ENCODE results near the gene ELMO1. TPM values are rescaled to one million over a fixed set of nuclear protein-coding genes. Genes with fewer than 3 reads are reported as not detected.

Gene ELMO1
- total and polyA plus RNA-seq, 11 donors, result 6.9 to 38.6 (median 14.7) TPM

GRCh38 chr7:37442268-37442667 is 6.4 kb downstream of the ELMO1 start:
- 77 to 85% (median 81%) methylated on average over 4 of the region's 4 CpGs for WGBS, 4 donors
- ATAC-seq (no peak), DNase-seq (no peak)
- intact Hi-C loops (cut with DNase I), result loop anchor here in 5 of 10 donors (10.0 kb wide), 5 partner anchors 47 to 227 kb away; no protein-coding TSS in a partner anchor
- TF ChIP-seq CTCF (IDR thresholded peaks at IDR 0.05) (no peak), POLR2A (IDR thresholded peaks at IDR 0.05) (no peak)
- no peaks in the 10 kb centered on the region for H3K9me3 ChIP-seq
- peaks cover 3 to 88% (median 38%) of the 10 kb centered on the region in 12 donors for H3K4me1 ChIP-seq
- no peak overlapping the region for H3K4me3 ChIP-seq
- peak overlapping the region; percentile 57 to 91 (median 81) for H3K27ac ChIP-seq
- peaks cover 0 to 3% (median 0%) of the 10 kb centered on the region in 9 donors for H3K27me3 ChIP-seq
- H3K36me3 ChIP-seq, result no peaks in the 10 kb centered on the region

- Histone ChIP-seq H3K27ac (peak overlapping the region; percentile 57 to 91 (median 81)), H3K4me3 (no peak overlapping the region), H3K27me3 (no peaks in the 10 kb centered on the region), H3K36me3 (no peaks in the 10 kb centered on the region), H3K4me1 (peaks cover 3 to 88% (median 36%) of the 10 kb centered on the region in 12 donors), H3K9me3 (no peaks in the 10 kb centered on the region)
- ATAC-seq (no peak), DNase-seq (no peak)
- TF ChIP-seq POLR2A (IDR thresholded peaks at IDR 0.05), result no peak
- no peak for TF ChIP-seq CTCF (IDR thresholded peaks at IDR 0.05)
- WGBS, 4 donors, result 58 to 70% (median 59%) methylated on average over 3 of the region's 3 CpGs
- intact Hi-C loops (cut with DNase I), result loop anchor here in 6 of 10 donors (2.0 to 10.0 kb wide), 6 partner anchors 47 to 227 kb away; no protein-coding TSS in a partner anchor
Measured at GRCh38 chr7:37441816-37442215, 6.8 kb downstream of the ELMO1 start.

GRCh38 chr7:37441386-37441760 is 7.3 kb downstream of the ELMO1 start:
- intact Hi-C loops (cut with DNase I), result loop anchor here in 6 of 10 donors (2.0 to 10.0 kb wide), 6 partner anchors 47 to 227 kb away; no protein-coding TSS in a partner anchor
- Histone ChIP-seq H3K9me3 (no peaks in the 10 kb centered on the region), H3K36me3 (no peaks in the 10 kb centered on the region), H3K4me3 (peak overlapping the region in 3 of 12 donors; percentile 2 to 11 (median 7)), H3K27ac (peak overlapping the region; percentile 57 to 91 (median 81)), H3K4me1 (peaks cover 3 to 87% (median 34%) of the 10 kb centered on the region in 12 donors), H3K27me3 (no peaks in the 10 kb centered on the region)
- DNase-seq (no peak), ATAC-seq (no peak)
- 55 to 61% (median 59%) methylated on average over 3 of the region's 3 CpGs for WGBS, 4 donors
- TF ChIP-seq POLR2A (IDR thresholded peaks at IDR 0.05) (no peak), CTCF (IDR thresholded peaks at IDR 0.05) (no peak)

- H3K4me1 ChIP-seq, result peaks cover 3 to 82% (median 34%) of the 10 kb centered on the region in 12 donors
- H3K9me3 ChIP-seq, result no peaks in the 10 kb centered on the region
- ATAC-seq, result peak; percentile 76 to 93 (median 84)
- intact Hi-C loops (cut with DNase I), result loop anchor here in 6 of 10 donors (2.0 to 10.0 kb wide), 6 partner anchors 46 to 226 kb away; no protein-coding TSS in a partner anchor
- H3K27me3 ChIP-seq, result no peaks in the 10 kb centered on the region
- H3K27ac ChIP-seq, result peak overlapping the region; percentile 57 to 91 (median 81)
- DNase-seq, result peak in 3 of 5 donors; percentile 31 to 44 (median 35)
- peak overlapping the region in 5 of 12 donors; percentile 2 to 17 (median 7) for H3K4me3 ChIP-seq
- WGBS, 4 donors, result 56 to 65% (median 61%) methylated on average over 8 of the region's 8 CpGs
- H3K36me3 ChIP-seq, result no peaks in the 10 kb centered on the region
- TF ChIP-seq POLR2A (IDR thresholded peaks at IDR 0.05) (no peak), CTCF (IDR thresholded peaks at IDR 0.05) (no peak)
Measured at GRCh38 chr7:37440738-37441385, 7.8 kb downstream of the ELMO1 start.

Data from heart left ventricle (tissue), 16 donors.